K562 (cell line): ENCODE measurements around the gene MIDN. TPM values are rescaled to one million over a fixed set of nuclear protein-coding genes. Genes with fewer than 3 reads are reported as not detected.

Source experiments
- ARID3B ChIP-seq: fragments of 250-450 bp; sonication (Bioruptor Pico); IDR thresholded peaks from 2 replicates; pipeline ENCODE4 v1.4.0; 2020; ENCODE audit warnings: borderline replicate concordance
- CAMTA2 ChIP-seq: fragments of 250-450 bp; sonication (Bioruptor Pico); conservative IDR thresholded peaks from 2 replicates; pipeline ENCODE4 v1.5.1; 2022
- CBX1 ChIP-seq: sonication (generic); IDR thresholded peaks from 2 replicates; pipeline ENCODE4 v1.6.1; 2016; ENCODE audit warnings: antibody characterized with exemption, low read depth, mild to moderate bottlenecking
- CBX2 ChIP-seq: fragments of 200-600 bp; sonication (generic); IDR thresholded peaks from one replicate; pipeline ENCODE4 v1.6.1; 2012; ENCODE audit warnings: mild to moderate bottlenecking, low read length, inconsistent platforms; ENCODE audit not compliant: insufficient read depth, poor library complexity, severe bottlenecking
- CREBBP ChIP-seq: IDR thresholded peaks from one replicate; pipeline ENCODE4 v1.6.1; 2012; ENCODE audit warnings: low read depth, mild to moderate bottlenecking, control low read depth, inconsistent platforms, low read length
- E2F3 ChIP-seq: fragments of 250-450 bp; sonication (Bioruptor Pico); IDR thresholded peaks from 2 replicates; pipeline ENCODE4 v1.4.0; 2020; ENCODE audit warnings: mild to moderate bottlenecking
- EP400 ChIP-seq: fragments of 450-650 bp; IDR thresholded peaks from 2 replicates; pipeline ENCODE4 v1.6.1; 2017; ENCODE audit warnings: antibody characterized with exemption, mild to moderate bottlenecking, moderate library complexity
- ESRRB ChIP-seq: fragments of 250-450 bp; sonication (Bioruptor Pico); IDR thresholded peaks from 2 replicates; pipeline ENCODE4 v1.5.0; 2020; ENCODE audit warnings: mild to moderate bottlenecking, moderate library complexity, borderline replicate concordance
- FOXK1 ChIP-seq: sonication (generic); formaldehyde crosslinking; IDR thresholded peaks from 2 replicates; pipeline ENCODE4 v1.8.0; 2022; ENCODE audit warnings: missing genetic modification reagents, mild to moderate bottlenecking, borderline replicate concordance
- GABPB1 ChIP-seq: sonication (generic); formaldehyde crosslinking; IDR thresholded peaks from 2 replicates; pipeline ENCODE4 v1.8.0; 2022; ENCODE audit warnings: mild to moderate bottlenecking, missing genetic modification reagents
- HCFC1 ChIP-seq: IDR thresholded peaks from 2 replicates; pipeline ENCODE4 v1.6.1; 2012; ENCODE audit warnings: low read depth, low read length, improper control_type of control experiment
- HNRNPK ChIP-seq: fragments of 200-400 bp; formaldehyde crosslinking; IDR thresholded peaks from one replicate; pipeline ENCODE4 v1.6.1; 2018; ENCODE audit warnings: mild to moderate bottlenecking, low read depth, low read length; ENCODE audit not compliant: poor library complexity, severe bottlenecking
- JUND ChIP-seq, 2 experiments: IDR thresholded peaks; 2 replicates in 1 of 2; 3 replicates in 1 of 2; pipeline ENCODE4 v1.6.1; 2011; ENCODE audit warnings: borderline replicate concordance in 2 of 2, low read depth in 2 of 2, low read length in 2 of 2, improper control_type of control experiment in 1 of 2, missing biosample characterization in 1 of 2, missing genetic modification characterization in 1 of 2, missing genetic modification reagents in 1 of 2
- MYBL2 ChIP-seq, 2 experiments: fragments of 450-650 bp in 1 of 2; sonication (generic) in 1 of 2; formaldehyde crosslinking in 1 of 2; IDR thresholded peaks; 2 replicates each; pipeline versions ENCODE4 v1.6.1 to v1.8.1; 2017 to 2022; ENCODE audit warnings: borderline replicate concordance in 1 of 2, inconsistent platforms in 1 of 2, low read depth in 1 of 2, mild to moderate bottlenecking in 1 of 2, missing genetic modification reagents in 1 of 2, moderate library complexity in 1 of 2
- NFE2L1 ChIP-seq: fragments of 450-650 bp; IDR thresholded peaks from 2 replicates; pipeline ENCODE4 v1.6.1; 2016; ENCODE audit warnings: missing genetic modification characterization, low read depth, mild to moderate bottlenecking, missing compliant biosample characterization, moderate library complexity, borderline replicate concordance
- NRF1 ChIP-seq, 2 experiments: fragments of 450-650 bp; IDR thresholded peaks in 1 of 2; conservative IDR thresholded peaks in 1 of 2; 2 replicates each; pipeline ENCODE4 v1.6.1; 2014; ENCODE audit warnings: mild to moderate bottlenecking in 2 of 2
- NUFIP1 ChIP-seq: fragments of 450-650 bp; IDR thresholded peaks from 2 replicates; pipeline ENCODE4 v1.6.1; 2018; ENCODE audit not compliant: partially characterized antibody
- POLR3A ChIP-seq: IDR thresholded peaks from 2 replicates; pipeline ENCODE4 v1.6.1; 2011; ENCODE audit warnings: borderline replicate concordance, mild to moderate bottlenecking, moderate library complexity; ENCODE audit not compliant: insufficient read length, insufficient read depth; ENCODE audit errors: extremely low read depth
- RB1 ChIP-seq: fragments of 450-650 bp; IDR thresholded peaks from 2 replicates; pipeline ENCODE4 v1.6.1; 2017; ENCODE audit warnings: low read depth, mild to moderate bottlenecking
- SIN3B ChIP-seq: fragments of 450-650 bp; IDR thresholded peaks from 2 replicates; pipeline ENCODE4 v1.6.1; 2017; ENCODE audit warnings: low read depth, mild to moderate bottlenecking, moderate library complexity
- SMAD3 ChIP-seq: fragments of 450-650 bp; formaldehyde crosslinking; conservative IDR thresholded peaks from 2 replicates; pipeline ENCODE4 v1.4.0; 2020; ENCODE audit warnings: mild to moderate bottlenecking
- STAT5A ChIP-seq: IDR thresholded peaks from 2 replicates; pipeline ENCODE4 v1.6.1; 2012; ENCODE audit warnings: low read length, inconsistent platforms, borderline replicate concordance
- TAF9B ChIP-seq: fragments of 450-650 bp; IDR thresholded peaks from 2 replicates; pipeline ENCODE4 v1.6.1; 2018; ENCODE audit warnings: mild to moderate bottlenecking; ENCODE audit not compliant: partially characterized antibody
- THAP7 ChIP-seq: fragments of 250-450 bp; sonication (Bioruptor Pico); IDR thresholded peaks from 2 replicates; pipeline ENCODE4 v1.5.0; 2021
- XRCC3 ChIP-seq: fragments of 450-650 bp; IDR thresholded peaks from 2 replicates; pipeline ENCODE4 v1.6.1; 2017; ENCODE audit warnings: mild to moderate bottlenecking, moderate library complexity
- ZFP1 ChIP-seq: fragments of 450-650 bp; formaldehyde crosslinking; IDR thresholded peaks from 2 replicates; pipeline ENCODE4 v1.4.0; 2020; ENCODE audit warnings: mild to moderate bottlenecking, mixed read lengths
- ZNF175 ChIP-seq: fragments of 200-800 bp; sonication (Bioruptor generic); IDR thresholded peaks from 2 replicates; pipeline ENCODE4 v1.6.1; 2016; ENCODE audit warnings: low read depth, mild to moderate bottlenecking, missing genetic modification characterization, missing compliant biosample characterization
- ZNF197 ChIP-seq: fragments of 200-800 bp; sonication (Bioruptor generic); IDR thresholded peaks from 2 replicates; pipeline ENCODE4 v1.6.1; 2016; ENCODE audit warnings: low read depth, missing genetic modification characterization, missing compliant biosample characterization
- ZNF354B ChIP-seq: fragments of 250-450 bp; sonication (Bioruptor Pico); IDR thresholded peaks from 2 replicates; pipeline ENCODE4 v1.4.0; 2020
- polyA plus RNA-seq, 8 experiments: library from polyadenylated mRNA; depleted of rRNA in 4 of 8; stranded (reverse) in 5 of 8; unstranded in 3 of 8; fragments of >200 nt; fragmentation: Nextera tagmentation in 2 of 8; fragmentation: Illumina TruSeq in 1 of 8; extraction: Ambion mirVana in 2 of 8; extraction: Trizol in 1 of 8; gene quantifications; 2 replicates each; pipeline versions ENCODE4 v1.2.1 to v1.2.3, GENCODE V29; 2011 to 2014; ENCODE audit warnings: inconsistent platforms in 1 of 8, missing spikeins in 1 of 8
- total RNA-seq, 7 experiments: library from RNA; depleted of rRNA in 6 of 7; stranded (reverse); fragments of >200 nt in 6 of 7; fragmentation: Illumina TruSeq in 2 of 7; extraction: Trizol in 2 of 7; gene quantifications; 2 replicates each; pipeline versions ENCODE4 v1.2.1 to v1.2.3, GENCODE V29; 2011 to 2021; ENCODE audit warnings: low replicate concordance in 1 of 7

The MIDN gene
- total and polyA plus RNA-seq, 9 of the 15 experiments (the other 6 are each of a cell fraction or from before 2014, with no cell fraction given), result 0.17 to 120 (median 10.1) TPM

DNA sequence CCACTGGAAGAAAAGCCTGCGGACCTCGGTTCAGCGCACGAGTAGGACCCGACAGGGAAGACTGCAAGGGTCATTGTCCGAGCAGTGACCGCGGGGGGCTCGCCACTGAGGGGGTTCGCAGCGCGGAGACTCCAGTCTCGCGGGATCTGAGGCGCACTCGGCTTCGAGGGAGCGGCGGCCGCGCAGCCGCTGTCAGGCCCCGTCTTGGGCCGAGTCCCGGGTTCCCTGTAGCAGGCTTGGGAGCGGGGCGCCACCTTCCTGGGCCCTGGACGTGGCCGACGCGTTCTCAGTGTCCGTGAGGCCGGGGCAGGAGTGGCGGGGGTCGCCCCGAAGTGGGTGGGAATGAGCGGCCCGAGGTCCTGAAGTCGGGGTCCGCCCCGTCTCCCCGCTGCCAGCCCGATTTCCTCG lies 26.5 kb downstream of the MIDN start (continued):
- TF ChIP-seq ARID3B (CRISPR knock-in tag) (no peak), CBX1 (0 out of 2 replicates have a peak, but pooled peaks have one; percentile 11), ESRRB (CRISPR knock-in tag) (no peak), ZNF354B (CRISPR knock-in tag) (no peak), CAMTA2 (CRISPR knock-in tag) (no peak), HNRNPK (no peak), MYBL2 (IDR thresholded peaks at IDR 0.05; ENCODE audit: low read depth) (no peak), MYBL2 (CRISPR knock-in tag; IDR thresholded peaks at IDR 0.05; ENCODE audit: borderline replicate concordance) (no peak), JUND (IDR thresholded peaks at IDR 0.05; ENCODE audit: borderline replicate concordance, low read depth, low read length) (no peak), JUND (tag; IDR thresholded peaks at IDR 0.05; ENCODE audit: borderline replicate concordance, low read depth, low read length) (no peak), SMAD3 (CRISPR knock-in tag) (no peak; the same call in 1 of the 2 replicates), ZNF175 (CRISPR knock-in tag) (0 out of 2 replicates have a peak, but pooled peaks have one; percentile 7), CBX2 (no peak), GABPB1 (CRISPR knock-in tag) (no peak), HCFC1 (no peak), CREBBP (no peak), XRCC3 (no peak), NFE2L1 (tag) (no peak), EP400 (peak; percentile 21), POLR3A (no peak), E2F3 (CRISPR knock-in tag) (no peak), ZFP1 (CRISPR knock-in tag) (no peak), FOXK1 (CRISPR knock-in tag) (peak; percentile 60; the same call in 1 of the 2 replicates), RB1 (no peak), NUFIP1 (no peak), SIN3B (no peak), TAF9B (no peak), ZNF197 (peak; percentile 38; the same call in 1 of the 2 replicates), NRF1 (conservative IDR thresholded peaks at IDR 0.05 in 1 of 2, IDR thresholded peaks at IDR 0.05 in 1 of 2) (peak; percentile 85 to 88), THAP7 (CRISPR knock-in tag) (0 out of 2 replicates have a peak, but pooled peaks have one; percentile 33), STAT5A (no peak)
